UCSD-AML1 (cell line): ENCODE data around the gene GALNT13.

Experiments used
- DNase-seq: peaks from one replicate; lab custom pipeline; 2025; ENCODE audit not compliant: unreplicated experiment; lab: John Stamatoyannopoulos, UW

GALNT13 gene

GRCh38 chr2:154203902-154204301 lies 332.2 kb downstream of the GALNT13 start:
- no peak for DNase-seq

DNA sequence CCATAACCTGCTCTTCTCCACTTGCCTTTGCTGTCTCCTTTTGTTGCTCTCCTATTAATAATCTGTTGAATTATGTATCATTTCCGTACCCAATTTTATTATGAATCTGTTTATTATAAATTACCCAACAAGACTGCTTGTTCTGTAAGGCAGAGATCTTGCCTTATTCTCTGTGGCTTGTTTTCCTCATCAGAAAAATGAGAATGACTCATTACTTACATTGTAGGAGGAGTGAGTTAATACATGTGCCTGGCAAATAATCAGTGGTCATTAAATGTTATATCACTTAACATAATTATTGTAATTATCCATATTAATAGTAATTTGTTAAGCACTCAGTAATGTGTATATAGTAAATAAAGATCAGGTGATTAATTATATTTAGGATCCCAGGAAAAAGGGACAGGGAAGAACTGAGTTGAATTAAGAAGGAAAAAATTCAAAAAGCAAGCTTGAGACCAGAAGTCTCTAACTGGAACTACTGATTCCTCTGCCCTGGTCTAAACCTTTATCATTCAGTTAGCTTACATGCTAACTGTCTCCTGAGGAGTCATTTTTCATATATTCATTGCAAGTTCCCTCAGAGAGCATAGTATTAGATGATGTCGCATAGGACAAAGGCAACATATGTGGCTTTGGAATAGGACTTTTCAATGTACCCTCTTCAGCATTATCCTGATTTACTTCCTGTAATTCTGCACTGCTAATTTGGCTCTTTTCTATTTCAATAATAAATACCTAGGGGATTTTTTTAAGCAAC lies 335.7 kb downstream of the GALNT13 start:
- no peak for DNase-seq

GRCh38 chr2:154223726-154224125 lies 352.0 kb downstream of the GALNT13 start:
- DNase-seq = no peak

DNA sequence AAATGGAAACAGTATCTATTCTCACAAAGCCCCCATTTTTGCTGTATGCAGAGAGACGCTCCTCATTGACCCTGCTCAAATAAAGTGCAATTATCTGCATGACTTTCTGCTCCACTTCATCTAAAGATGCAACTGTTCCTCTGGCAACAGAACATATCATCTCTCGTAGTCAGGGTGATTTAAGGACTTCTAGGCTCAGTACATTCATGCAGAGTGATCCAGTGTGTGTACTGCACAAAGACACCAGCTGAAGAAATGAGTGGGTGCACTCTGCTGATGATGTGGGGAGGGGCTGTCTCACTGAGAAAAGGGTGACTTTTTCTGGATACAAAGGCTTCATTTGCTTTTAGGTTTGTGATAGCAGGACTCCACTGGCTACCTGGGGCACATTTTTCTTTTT lies 355.2 kb downstream of the GALNT13 start:
- DNase-seq = no peak

DNA sequence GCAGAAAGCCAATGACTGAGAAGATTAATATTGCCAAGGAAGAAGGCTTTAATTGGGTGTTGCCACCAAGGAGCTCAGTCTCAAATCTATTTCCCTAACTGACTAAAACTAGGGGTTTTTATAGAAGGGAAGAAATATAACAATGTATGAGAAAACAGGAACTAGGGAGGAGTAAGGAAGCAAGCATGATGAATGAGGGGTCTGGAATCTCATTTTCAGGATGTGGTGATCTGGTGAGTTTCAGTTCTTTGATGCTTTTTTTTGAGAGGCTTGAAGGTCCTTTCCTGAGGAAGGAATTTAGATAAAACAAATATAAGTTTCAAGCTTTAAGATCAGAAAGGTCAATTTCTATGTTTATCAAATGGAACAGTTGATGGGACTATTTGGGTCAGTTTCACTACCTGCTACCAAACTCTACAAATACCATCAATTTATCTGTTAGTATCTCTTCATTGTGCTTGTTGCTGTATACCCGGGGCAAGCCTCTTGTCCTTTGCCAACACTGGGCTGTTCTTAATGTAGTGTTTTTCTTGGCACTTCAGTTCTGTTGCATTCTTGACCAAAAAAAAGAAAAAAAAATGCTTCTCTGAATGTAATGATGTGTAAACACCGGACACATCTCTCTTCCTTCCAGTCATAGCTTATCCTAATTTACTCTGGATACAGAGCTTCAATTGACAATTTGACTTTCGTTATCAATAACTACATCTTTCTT lies 357.0 kb downstream of the GALNT13 start:
- DNase-seq = no peak

DNA sequence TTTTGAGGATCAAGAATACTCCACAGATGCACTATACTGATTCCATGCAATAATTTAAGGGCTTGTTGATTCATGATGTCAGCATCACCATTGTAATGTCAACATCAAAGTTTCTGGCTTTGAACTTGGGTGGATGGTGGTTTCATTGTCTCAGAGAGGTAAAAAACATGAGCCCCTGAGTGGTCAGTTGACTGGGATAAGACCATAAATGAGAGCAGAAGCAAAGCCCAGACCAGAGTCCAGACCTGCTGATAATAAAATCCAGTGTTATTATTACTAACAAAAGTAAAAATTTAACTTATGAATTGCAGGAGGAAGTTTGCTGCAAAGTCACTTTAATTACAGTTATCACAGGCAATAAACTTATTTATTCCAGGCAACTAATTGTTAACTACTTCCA lies 358.2 kb downstream of the GALNT13 start:
- DNase-seq = no peak

- no peak for DNase-seq
Observed at GRCh38 chr2:154231021-154231420, 359.3 kb downstream of the GALNT13 start.

DNA sequence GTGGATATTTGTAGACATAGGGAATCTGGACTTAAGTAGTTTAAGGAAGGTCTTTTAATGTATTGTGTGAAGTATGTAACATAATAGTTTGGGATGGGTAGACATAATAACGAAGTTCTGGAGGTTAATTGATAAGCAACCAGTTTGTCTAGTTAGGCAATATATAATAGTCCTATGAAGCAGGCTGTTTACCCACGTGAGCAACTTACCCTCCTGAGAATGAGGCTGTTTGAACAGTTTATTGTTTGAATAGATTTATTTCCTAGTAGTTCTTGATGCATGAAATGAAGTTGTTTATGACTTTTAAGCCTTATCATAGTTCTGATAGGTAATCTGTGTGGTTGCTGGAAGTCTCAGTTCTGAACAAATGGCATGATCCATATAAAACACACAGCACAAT lies 361.5 kb downstream of the GALNT13 start:
- DNase-seq = no peak

DNA sequence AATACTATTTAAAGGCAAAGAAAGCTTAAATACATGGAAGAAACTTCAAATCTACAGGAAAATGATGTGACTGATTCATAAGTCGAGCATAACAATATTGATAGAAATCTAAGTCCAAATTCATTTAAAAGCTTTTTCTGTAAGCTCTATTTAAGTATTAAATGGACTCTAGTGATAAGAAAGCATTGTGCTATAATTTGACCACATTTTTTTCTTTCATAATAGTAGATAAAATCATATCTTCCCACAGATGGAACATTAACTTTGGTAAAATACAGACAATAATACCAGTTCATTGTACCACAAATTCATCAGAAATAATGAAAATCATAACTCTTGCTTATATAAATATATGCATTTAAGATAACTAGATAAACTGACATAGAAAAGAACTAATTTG lies 366.5 kb downstream of the GALNT13 start:
- DNase-seq = no peak

DNA sequence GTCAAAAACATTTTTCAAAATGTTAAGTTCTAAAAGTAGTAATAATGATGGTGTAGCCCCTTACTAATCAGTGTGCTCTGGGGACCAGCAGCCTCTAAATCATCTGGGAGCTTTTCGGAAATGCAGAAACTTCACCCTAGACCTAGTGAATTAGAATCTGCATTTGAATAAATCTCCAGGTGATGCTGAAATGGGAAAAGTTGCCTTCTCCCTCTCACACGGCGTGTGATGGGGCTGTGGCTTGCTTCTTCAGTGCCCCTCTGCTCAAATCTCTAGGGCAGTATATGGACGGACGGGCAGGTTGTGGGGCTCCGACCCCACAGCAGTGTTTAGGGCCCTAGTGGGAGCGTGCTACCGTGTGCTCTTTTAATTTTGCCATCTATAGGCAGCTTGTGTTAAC lies 368.6 kb downstream of the GALNT13 start:
- no peak for DNase-seq

DNA sequence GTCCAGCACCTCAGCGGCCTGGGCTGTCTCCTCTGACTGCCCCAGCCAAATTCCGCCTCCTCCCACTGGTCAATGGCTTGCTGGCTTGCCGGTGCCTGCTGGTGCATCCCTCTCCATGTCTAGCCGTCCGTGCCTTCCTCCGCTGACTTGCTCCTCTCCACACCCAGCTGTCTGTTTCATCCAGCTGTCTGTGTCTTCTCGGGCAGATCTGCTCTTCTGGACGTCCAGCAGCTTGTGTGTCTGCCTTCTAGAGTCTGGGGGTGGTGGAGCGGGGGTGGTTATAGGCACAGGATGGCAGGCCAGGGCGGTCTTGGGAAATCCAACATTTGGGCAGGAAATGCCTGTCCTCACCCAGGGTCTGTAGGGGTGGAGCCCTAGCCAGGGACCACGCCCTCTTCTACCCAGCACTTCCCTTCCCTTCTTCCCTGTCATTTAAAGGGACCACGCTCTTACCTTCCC lies 369.2 kb downstream of the GALNT13 start:
- no peak for DNase-seq

DNA sequence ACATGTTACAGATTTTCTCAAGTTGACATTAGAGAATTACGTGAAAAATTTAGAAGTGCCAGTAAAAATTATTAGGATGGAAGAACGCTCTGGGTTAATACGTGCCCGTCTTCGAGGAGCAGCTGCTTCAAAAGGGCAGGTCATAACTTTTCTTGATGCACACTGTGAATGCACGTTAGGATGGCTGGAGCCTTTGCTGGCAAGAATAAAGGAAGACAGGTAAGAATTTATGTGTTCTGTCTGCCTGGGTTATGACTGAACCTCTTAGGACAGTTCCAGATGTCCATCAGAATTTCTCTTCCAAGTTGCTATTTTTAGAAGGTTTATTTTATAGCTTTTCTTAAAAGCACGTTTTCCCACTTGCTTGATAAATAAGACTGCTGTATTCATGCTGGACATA lies 371.0 kb downstream of the GALNT13 start:
- DNase-seq = no peak

- DNase-seq = no peak
Observed at GRCh38 chr2:154243685-154244084, 372.0 kb downstream of the GALNT13 start.

DNA sequence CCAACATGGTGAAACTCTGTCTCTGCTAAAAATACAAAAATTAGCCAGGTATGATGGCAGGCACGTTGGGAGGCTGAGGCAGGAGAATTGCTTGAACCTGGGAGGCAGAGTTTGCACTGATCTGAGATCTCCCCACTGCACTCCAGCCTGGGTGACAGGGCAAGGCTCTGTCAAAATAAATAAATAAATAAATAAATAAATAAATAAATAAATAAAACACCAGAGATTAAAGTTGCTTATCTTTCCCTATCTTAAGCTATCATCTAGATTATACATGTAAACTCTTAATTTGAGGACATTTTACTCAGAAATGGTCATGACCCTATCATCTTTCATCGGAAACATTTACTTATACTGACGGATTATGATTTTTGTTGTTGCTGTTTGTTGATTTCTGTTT lies 373.2 kb downstream of the GALNT13 start:
- no peak for DNase-seq

DNA sequence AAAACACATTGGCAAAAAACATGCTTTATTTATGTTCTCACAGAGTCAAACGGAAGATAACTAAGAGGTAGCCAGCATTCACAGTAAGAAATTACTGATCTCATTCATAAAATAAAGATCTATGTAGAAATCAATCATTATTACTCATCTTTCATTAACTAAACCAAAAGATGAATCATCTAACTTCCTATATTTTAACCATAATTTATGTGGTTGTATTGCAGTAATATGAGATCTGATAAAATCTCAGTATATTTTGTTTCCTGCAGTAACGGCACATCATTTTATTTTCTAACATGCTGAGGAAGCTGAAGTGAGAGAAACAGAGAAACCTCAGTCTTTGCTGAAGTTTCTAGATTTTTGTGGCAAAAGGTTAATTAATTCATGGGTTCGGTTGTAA lies 375.8 kb downstream of the GALNT13 start:
- no peak for DNase-seq

DNA sequence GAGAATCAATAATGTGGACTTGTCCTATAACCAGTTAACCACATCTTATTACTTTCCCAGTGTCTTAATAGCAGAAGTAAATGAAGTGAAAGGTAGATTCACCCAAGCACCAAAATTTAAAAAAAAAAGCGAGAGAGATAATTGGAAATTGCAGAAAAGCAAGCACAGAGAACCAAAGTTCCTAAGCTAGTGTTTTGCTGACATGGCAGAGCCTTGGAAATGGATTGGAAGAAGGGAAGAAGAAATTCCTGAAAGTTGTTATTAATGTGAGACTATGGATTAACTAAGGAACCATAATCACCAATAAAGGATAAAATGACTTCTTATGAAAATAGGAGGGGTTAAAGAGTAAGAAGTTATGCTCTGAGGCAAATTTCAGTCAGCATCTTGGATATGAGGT lies 384.4 kb downstream of the GALNT13 start:
- DNase-seq = no peak

GRCh38 chr2:154259030-154259429 lies 387.3 kb downstream of the GALNT13 start:
- DNase-seq = no peak

GRCh38 chr2:154261473-154262027 lies 389.8 kb downstream of the GALNT13 start:
- no peak for DNase-seq

GRCh38 chr2:154263206-154263605 lies 391.5 kb downstream of the GALNT13 start:
- DNase-seq = no peak

GRCh38 chr2:154264024-154264423 lies 392.3 kb downstream of the GALNT13 start:
- DNase-seq = no peak

DNA sequence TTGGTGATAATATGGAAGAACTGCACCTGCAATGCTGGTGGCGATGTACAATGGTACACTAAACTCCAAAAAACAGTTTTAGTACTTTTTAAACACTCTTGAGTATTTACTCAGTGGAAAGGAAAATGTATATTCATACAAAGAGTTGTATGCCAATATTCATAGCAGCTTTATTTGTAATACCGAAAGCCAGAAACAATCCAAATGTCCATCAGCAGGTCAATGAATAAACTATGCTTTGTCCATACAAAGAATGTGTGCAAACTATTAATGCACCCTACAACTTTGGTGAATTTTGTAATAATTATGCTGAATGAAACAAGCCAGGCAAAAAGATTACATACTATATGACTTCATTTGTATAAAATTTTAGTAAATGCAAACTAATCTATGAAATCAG lies 396.3 kb downstream of the GALNT13 start:
- DNase-seq = no peak

- DNase-seq = no peak
Observed at GRCh38 chr2:154280543-154280942, 408.8 kb downstream of the GALNT13 start.
